Pancreas (tissue), 10 donors: Measurements from ENCODE around the gene HTATSF1. TPM values are rescaled to one million over a fixed set of nuclear protein-coding genes. Genes with fewer than 3 reads are reported as not detected.

Experiments
- ATAC-seq, 4 donors: fragments of 200-7000 bp; cut with Tn5 transposase; one replicate each; pipeline versions ENCODE4 v1.8.0 to v1.9.1; 2020; ENCODE audit warnings: mild to moderate bottlenecking in 4 of 4, moderate library complexity in 4 of 4
- DNase-seq, 6 donors: peaks; one replicate each; pipeline ENCODE4 v3.0.0-alpha.2; 2020
- FAIRE-seq: peaks from 2 replicates; lab custom pipeline; 2012; peaks lifted over from hg19 to GRCh38; lab: Jason Lieb, UNC
- H3K27ac ChIP-seq, 4 donors: fragments of 200-600 bp; sonication (generic); 1 replicate in 3 of 4; 2 replicates in 1 of 4; pipeline versions ENCODE4 v1.5.0 to v1.8.0; 2020
- H3K27me3 ChIP-seq, 4 donors: fragments of 200-600 bp; one replicate each; pipeline ENCODE4 v1.8.0; 2021
- H3K36me3 ChIP-seq, 3 donors: fragments of 200-600 bp; sonication (generic) in 1 of 3; one replicate each; pipeline versions ENCODE4 v1.5.0 to v1.8.0; 2020 to 2021
- H3K4me1 ChIP-seq, 3 donors: fragments of 200-600 bp; one replicate each; pipeline ENCODE4 v1.8.0; 2021
- H3K4me3 ChIP-seq, 4 donors: fragments of 200-600 bp; sonication (generic) in 2 of 4; one replicate each; pipeline versions ENCODE4 v1.5.0 to v1.8.0; 2020 to 2021
- H3K9me3 ChIP-seq, 4 donors: fragments of 200-600 bp; one replicate each; pipeline ENCODE4 v1.8.0; 2021
- WGBS, 2 donors: extraction: QIAGEN DNeasy Blood & Tissue Kit; methylation state at CpG; one replicate each; pipeline ENCODE4 v1.1.7; 2013; 5-methylcytosine and 5-hydroxymethylcytosine counted together
- intact Hi-C, 3 donors: fragments of 100-400 bp; cut with DNase I; formaldehyde crosslinking; loops; one replicate each; pipeline versions ENCODE4 v1.11.1 to v1.14.2; 2022
- polyA plus RNA-seq, 2 donors: library from polyadenylated mRNA; stranded (reverse); fragments of 200-250 nt; gene quantifications; one replicate each; pipeline ENCODE4 v1.2.3, GENCODE V29; 2013
- total RNA-seq, 6 donors: library from RNA; stranded (reverse); fragmentation: NEBNext Ultra II Directional in 4 of 6; extraction: Animal tissue kit (Norgen Biotek cat#: 25700) in 4 of 6; gene quantifications; one replicate each; pipeline versions ENCODE4 v1.2.1 to v1.2.4, GENCODE V29; 2021 to 2023
- TF ChIP-seq, protein P1 (sequence below), 4 donors: fragments of 200-600 bp; sonication (generic) in 3 of 4; IDR thresholded peaks; one replicate each; pipeline versions ENCODE4 v1.5.0 to v1.8.0; 2021; ENCODE audit warnings: antibody characterized with exemption in 4 of 4
- donor health status: healthy with polysubstance abuse.
- donor health status: DM: no; HTN: no; CAD: no; lungs with moderate emphysema.
- donor health status: DM: no; HTN: no; CAD: no.
- donor health status: control.
- donor health status: control.
- donor health status: Bipolar disorder and iron deficiency.
- donor health status: DM: yes; HTN: yes; CAD: no.
- donor health status: DM: no; HTN: no; CAD: no.
- donor health status: DM: no; HTN: no; CAD: no.
- donor health status: DM: yes; HTN: yes; CAD: no.

The HTATSF1 gene
- total and polyA plus RNA-seq, 8 donors = 9.2 to 26.4 (median 13.0) TPM

DNA sequence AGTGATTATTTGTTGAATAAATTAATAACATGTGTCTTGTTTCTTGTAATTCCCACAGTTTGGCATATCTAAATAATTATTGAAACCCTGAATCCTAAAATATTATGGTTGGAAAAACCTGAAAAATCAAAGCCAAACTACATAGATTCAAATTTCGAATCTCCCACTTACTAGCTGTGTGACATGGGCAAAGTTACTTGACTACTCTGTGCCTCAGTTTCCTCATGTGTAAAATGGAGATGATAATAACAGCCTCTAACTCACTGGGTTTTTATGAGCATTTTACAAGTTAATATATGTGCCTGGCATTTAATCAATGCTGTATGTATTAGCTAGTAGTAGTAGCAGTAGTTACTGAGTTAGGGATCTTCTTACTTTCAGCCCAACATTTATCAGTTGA is 44.3 kb upstream of the HTATSF1 start:
- Histone ChIP-seq H3K27ac (no peak overlapping the region), H3K4me1 (peaks cover 0 to 6% (median 0%) of the 10 kb centered on the region in 3 donors), H3K27me3 (peaks cover 0 to 6% (median 0%) of the 10 kb centered on the region in 4 donors), H3K4me3 (no peak overlapping the region), H3K9me3 (no peaks in the 10 kb centered on the region), H3K36me3 (no peaks in the 10 kb centered on the region)
- DNase-seq (no peak), ATAC-seq (no peak), FAIRE-seq (peak; percentile 47)
- WGBS, 2 donors = 45 to 56% methylated on average over 1 of the region's 1 CpG
- intact Hi-C loops = no loop called here
- TF ChIP-seq, protein P1, sequence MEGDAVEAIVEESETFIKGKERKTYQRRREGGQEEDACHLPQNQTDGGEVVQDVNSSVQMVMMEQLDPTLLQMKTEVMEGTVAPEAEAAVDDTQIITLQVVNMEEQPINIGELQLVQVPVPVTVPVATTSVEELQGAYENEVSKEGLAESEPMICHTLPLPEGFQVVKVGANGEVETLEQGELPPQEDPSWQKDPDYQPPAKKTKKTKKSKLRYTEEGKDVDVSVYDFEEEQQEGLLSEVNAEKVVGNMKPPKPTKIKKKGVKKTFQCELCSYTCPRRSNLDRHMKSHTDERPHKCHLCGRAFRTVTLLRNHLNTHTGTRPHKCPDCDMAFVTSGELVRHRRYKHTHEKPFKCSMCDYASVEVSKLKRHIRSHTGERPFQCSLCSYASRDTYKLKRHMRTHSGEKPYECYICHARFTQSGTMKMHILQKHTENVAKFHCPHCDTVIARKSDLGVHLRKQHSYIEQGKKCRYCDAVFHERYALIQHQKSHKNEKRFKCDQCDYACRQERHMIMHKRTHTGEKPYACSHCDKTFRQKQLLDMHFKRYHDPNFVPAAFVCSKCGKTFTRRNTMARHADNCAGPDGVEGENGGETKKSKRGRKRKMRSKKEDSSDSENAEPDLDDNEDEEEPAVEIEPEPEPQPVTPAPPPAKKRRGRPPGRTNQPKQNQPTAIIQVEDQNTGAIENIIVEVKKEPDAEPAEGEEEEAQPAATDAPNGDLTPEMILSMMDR (IDR thresholded peaks at IDR 0.05) = no peak

DNA sequence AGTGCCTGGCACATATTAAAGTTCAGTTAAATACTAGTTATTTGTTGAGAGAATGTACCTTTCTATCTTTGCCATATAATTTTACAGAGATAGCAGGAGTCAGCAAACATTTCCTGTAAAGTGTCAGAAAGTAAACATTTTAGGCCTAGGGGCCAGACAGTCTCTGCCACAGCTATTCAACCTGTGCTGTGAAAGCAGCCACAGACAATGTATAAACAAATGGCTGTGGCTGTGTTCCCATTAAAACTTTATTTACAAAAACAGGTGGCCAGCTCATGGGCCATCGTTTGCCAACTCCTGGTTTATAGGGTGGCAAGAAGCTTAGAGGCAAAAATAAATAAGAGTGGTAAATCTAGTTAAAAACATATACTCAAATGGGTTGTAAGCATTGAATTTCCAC is 43.6 kb upstream of the HTATSF1 start:
- intact Hi-C loops = no loop called here
- ATAC-seq (peak in 3 of 4 donors; percentile 54 to 85 (median 84)), FAIRE-seq (no peak), DNase-seq (no peak)
- Histone ChIP-seq H3K36me3 (no peaks in the 10 kb centered on the region), H3K27ac (no peak overlapping the region), H3K9me3 (no peaks in the 10 kb centered on the region), H3K4me1 (peaks cover 0 to 6% (median 0%) of the 10 kb centered on the region in 3 donors), H3K27me3 (peaks cover 0 to 6% (median 0%) of the 10 kb centered on the region in 4 donors), H3K4me3 (no peak overlapping the region)
- TF ChIP-seq, protein P1 (IDR thresholded peaks at IDR 0.05) = no peak
- 17 to 24% methylated on average over 1 of the region's 1 CpG for WGBS, 2 donors

DNA sequence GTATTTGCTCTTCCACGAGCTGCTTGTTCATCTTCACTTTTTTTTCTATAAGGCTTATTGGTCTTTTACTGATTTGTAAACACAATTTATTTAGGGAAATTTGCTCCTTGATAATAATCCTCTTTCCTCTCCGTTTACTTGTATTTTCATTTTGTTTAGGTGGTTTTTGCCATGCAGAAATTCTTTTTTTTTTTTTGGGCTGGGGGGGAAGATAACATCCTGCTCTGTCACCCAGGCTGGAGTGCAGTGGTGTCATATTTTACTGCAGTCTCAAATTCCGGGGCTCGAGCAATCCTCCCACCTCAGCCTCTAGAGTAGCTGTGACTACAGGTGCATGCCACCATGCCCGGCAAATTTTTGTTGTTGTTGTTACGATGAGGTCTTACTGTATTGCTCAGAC is 41.3 kb upstream of the HTATSF1 start:
- TF ChIP-seq, protein P1 (IDR thresholded peaks at IDR 0.05) = no peak
- H3K9me3 ChIP-seq = no peaks in the 10 kb centered on the region
- H3K4me3 ChIP-seq = no peak overlapping the region
- FAIRE-seq (no peak), DNase-seq (no peak), ATAC-seq (no peak)
- intact Hi-C loops = no loop called here
- peaks cover 0 to 6% (median 0%) of the 10 kb centered on the region in 4 donors for H3K27me3 ChIP-seq
- no peaks in the 10 kb centered on the region for H3K36me3 ChIP-seq
- H3K27ac ChIP-seq = no peak overlapping the region
- 67 to 81% methylated on average over 6 of the region's 6 CpGs for WGBS, 2 donors
- peaks cover 0 to 6% (median 0%) of the 10 kb centered on the region in 3 donors for H3K4me1 ChIP-seq

DNA sequence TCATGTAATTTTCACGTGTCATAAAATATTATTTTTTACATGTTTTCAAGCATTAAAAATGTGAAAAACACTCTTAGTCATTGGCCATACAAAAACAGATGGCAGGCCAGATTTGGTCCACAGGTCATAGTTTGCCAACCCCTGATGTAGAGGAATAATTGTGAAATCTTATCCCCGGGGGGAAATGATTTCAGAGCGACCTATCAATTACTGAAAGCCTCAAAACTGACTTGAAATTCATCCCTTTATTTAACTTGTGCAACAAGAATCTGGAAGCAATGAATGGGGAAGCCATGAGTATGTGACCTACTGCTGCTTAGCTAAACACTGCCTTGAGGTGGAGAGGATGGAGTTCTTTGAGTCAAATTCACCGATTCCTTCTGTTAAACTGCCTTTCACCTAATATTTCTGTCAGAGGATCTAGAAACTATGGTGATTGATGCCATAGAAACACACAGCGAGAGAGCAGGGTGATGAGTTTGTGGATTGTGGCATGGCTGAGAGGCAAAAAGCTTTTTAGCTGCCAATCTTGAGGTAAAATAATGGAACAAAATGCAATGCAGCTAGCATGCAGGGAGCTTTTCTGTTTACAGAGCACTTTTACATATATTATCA is 40.0 kb upstream of the HTATSF1 start:
- ATAC-seq (peak in 2 of 4 donors; percentile 23 to 31), DNase-seq (no peak), FAIRE-seq (no peak)
- H3K27ac ChIP-seq = no peak overlapping the region
- H3K4me3 ChIP-seq = no peak overlapping the region
- H3K36me3 ChIP-seq = no peaks in the 10 kb centered on the region
- TF ChIP-seq, protein P1 (IDR thresholded peaks at IDR 0.05) = no peak
- no peaks in the 10 kb centered on the region for H3K9me3 ChIP-seq
- 48 to 73% methylated on average over 5 of the region's 5 CpGs for WGBS, 2 donors
- H3K4me1 ChIP-seq = peaks cover 0 to 6% (median 0%) of the 10 kb centered on the region in 3 donors
- intact Hi-C loops = no loop called here
- peaks cover 0 to 6% (median 0%) of the 10 kb centered on the region in 4 donors for H3K27me3 ChIP-seq

DNA sequence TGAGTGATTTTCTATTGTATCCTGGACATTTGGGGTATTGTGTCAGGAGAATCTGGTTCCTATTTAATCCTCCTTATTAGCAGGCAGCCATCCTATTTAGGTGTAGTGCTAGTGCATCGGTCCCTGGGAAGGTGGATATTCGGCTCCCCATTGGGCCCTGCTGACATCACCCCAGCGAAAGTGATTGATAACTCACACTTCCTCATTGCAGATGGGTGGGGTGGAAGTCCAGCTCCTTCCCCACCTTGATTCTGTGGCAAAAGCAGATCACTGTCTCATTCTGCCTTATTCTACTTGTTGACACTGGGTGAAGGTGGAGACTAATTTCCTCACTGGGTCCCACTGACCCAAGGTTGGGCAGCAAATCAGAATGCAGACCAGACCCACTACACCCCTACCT is 32.8 kb upstream of the HTATSF1 start:
- Histone ChIP-seq H3K36me3 (no peaks in the 10 kb centered on the region), H3K9me3 (no peaks in the 10 kb centered on the region), H3K27me3 (no peaks in the 10 kb centered on the region), H3K4me3 (no peak overlapping the region), H3K27ac (no peak overlapping the region), H3K4me1 (no peaks in the 10 kb centered on the region)
- DNase-seq (no peak), ATAC-seq (no peak), FAIRE-seq (no peak)
- TF ChIP-seq, protein P1 (IDR thresholded peaks at IDR 0.05) = no peak
- 67 to 81% methylated on average over 3 of the region's 3 CpGs for WGBS, 2 donors
- intact Hi-C loops = no loop called here
